Measurements from ENCODE around the gene OGDHL.
"Not testable (repeated sequence)": the region's sequence is repeated elsewhere in the genome, so short reads cannot be mapped to it uniquely, and the experiment has no call there.

The OGDHL gene

GRCh38 chr10:49781247-49781646 is 19.1 kb upstream of the OGDHL start:
- DNase-seq (ENCODE audit: low spot score): no peak
- TF ChIP-seq, protein P1, sequence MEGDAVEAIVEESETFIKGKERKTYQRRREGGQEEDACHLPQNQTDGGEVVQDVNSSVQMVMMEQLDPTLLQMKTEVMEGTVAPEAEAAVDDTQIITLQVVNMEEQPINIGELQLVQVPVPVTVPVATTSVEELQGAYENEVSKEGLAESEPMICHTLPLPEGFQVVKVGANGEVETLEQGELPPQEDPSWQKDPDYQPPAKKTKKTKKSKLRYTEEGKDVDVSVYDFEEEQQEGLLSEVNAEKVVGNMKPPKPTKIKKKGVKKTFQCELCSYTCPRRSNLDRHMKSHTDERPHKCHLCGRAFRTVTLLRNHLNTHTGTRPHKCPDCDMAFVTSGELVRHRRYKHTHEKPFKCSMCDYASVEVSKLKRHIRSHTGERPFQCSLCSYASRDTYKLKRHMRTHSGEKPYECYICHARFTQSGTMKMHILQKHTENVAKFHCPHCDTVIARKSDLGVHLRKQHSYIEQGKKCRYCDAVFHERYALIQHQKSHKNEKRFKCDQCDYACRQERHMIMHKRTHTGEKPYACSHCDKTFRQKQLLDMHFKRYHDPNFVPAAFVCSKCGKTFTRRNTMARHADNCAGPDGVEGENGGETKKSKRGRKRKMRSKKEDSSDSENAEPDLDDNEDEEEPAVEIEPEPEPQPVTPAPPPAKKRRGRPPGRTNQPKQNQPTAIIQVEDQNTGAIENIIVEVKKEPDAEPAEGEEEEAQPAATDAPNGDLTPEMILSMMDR (IDR thresholded peaks at IDR 0.05; ENCODE audit: borderline replicate concordance, control extremely low read depth, extremely low read depth, insufficient read depth, missing control alignments): no peak
- in situ Hi-C loops (cut with MboI; ENCODE audit: low sequenced_read_pairs, unreplicated experiment): no loop called here

GRCh38 chr10:49778197-49778596 is 16.1 kb upstream of the OGDHL start:
- in situ Hi-C loops (cut with MboI; ENCODE audit: low sequenced_read_pairs, unreplicated experiment): no loop called here
- TF ChIP-seq, protein P1 (IDR thresholded peaks at IDR 0.05; ENCODE audit: borderline replicate concordance, control extremely low read depth, extremely low read depth, insufficient read depth, missing control alignments): no peak

GRCh38 chr10:49776851-49777250 is 14.7 kb upstream of the OGDHL start:
- no peak for DNase-seq (ENCODE audit: low spot score)
- TF ChIP-seq, protein P1 (IDR thresholded peaks at IDR 0.05; ENCODE audit: borderline replicate concordance, control extremely low read depth, extremely low read depth, insufficient read depth, missing control alignments): no peak
- in situ Hi-C loops (cut with MboI; ENCODE audit: low sequenced_read_pairs, unreplicated experiment): no loop called here

More at GRCh38 chr10:49778197-49778596, 16.1 kb upstream of the OGDHL start:
- no peak for DNase-seq (ENCODE audit: low spot score)

DNA sequence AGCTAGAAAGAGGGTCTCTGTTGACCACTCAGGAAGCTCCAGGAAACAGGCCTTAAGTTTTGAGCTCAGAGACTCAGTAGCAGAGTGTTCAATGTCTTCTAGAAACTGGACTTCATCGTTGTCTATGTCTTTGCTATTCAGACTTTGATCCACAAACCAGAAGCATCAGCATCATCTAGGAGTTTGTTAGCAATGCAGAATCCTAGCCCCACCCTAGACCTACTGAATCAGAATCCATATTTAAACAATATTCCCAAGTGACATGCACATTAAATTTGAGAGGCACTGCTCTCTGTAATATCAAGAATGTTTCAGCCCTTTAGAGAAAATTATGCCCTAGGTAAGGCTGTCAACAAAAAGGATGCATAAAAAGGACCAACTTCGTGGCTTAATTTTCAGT is 12.9 kb upstream of the OGDHL start:
- TF ChIP-seq, protein P1 (IDR thresholded peaks at IDR 0.05; ENCODE audit: borderline replicate concordance, control extremely low read depth, extremely low read depth, insufficient read depth, missing control alignments): no peak
- no peak for DNase-seq (ENCODE audit: low spot score)
- in situ Hi-C loops (cut with MboI; ENCODE audit: low sequenced_read_pairs, unreplicated experiment): no loop called here

GRCh38 chr10:49772944-49773343 is 10.8 kb upstream of the OGDHL start:
- in situ Hi-C loops (cut with MboI; ENCODE audit: low sequenced_read_pairs, unreplicated experiment); DNase-seq (ENCODE audit: low spot score): not testable (repeated sequence)

GRCh38 chr10:49771046-49771445 is 8.9 kb upstream of the OGDHL start:
- DNase-seq (ENCODE audit: low spot score); in situ Hi-C loops (cut with MboI; ENCODE audit: low sequenced_read_pairs, unreplicated experiment): not testable (repeated sequence)

GRCh38 chr10:49769692-49770091 is 7.6 kb upstream of the OGDHL start:
- TF ChIP-seq, protein P1 (IDR thresholded peaks at IDR 0.05; ENCODE audit: borderline replicate concordance, control extremely low read depth, extremely low read depth, insufficient read depth, missing control alignments): no peak
- in situ Hi-C loops (cut with MboI; ENCODE audit: low sequenced_read_pairs, unreplicated experiment): no loop called here
- DNase-seq (ENCODE audit: low spot score): no peak

DNA sequence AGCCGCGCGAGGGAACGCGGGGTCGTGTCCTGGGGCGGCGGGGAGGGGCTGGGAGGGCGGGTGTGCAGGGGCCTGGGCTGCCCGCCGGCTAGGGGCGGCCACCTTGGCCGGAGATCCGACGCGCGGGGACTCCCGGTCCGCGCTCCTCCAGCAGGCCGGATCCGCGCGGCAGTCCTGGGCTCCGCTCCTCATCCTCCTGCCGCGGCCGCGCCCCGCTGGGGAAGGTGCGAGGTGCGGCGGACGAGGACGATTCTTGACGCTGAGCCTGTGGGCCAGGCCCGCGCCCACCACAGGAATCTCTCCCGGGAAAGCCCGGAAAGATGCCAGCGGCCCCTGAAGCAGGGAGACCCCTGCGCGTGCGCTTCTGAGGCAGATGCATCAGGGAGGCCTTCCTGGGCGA is 6.6 kb upstream of the OGDHL start:
- in situ Hi-C loops (cut with MboI; ENCODE audit: low sequenced_read_pairs, unreplicated experiment): no loop called here
- TF ChIP-seq, protein P1 (IDR thresholded peaks at IDR 0.05; ENCODE audit: borderline replicate concordance, control extremely low read depth, extremely low read depth, insufficient read depth, missing control alignments): no peak
- no peak for DNase-seq (ENCODE audit: low spot score)
